GM21360 (cell line): ENCODE data around the gene XYLT1.

Source experiments
- ATAC-seq: cut with Tn5 transposase; IDR thresholded peaks from one replicate; pipeline ENCODE4 v1.9.1; 2021; ENCODE audit warnings: mild to moderate bottlenecking, moderate library complexity; ENCODE audit not compliant: unreplicated experiment

The XYLT1 gene

DNA sequence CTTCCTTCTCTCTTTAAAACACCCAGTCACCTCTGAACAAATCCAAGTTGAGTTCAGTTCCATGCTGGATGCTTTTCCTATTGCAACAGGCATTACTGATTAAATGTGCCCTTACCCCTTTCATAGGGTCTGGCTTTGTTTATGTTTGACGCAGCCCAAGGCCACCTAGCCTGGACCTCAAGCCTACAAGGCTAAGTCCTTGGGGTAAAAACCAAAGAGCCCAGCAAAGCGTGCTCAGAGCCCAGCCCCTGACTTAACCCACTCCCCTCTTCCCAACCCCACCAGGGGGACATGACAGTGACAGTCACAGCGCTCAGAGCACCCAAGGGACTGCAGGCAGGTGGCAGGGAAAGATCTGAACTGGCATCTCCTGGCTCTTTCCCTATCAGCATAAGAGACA lies 200.6 kb downstream of the XYLT1 start:
- ATAC-seq = no peak

DNA sequence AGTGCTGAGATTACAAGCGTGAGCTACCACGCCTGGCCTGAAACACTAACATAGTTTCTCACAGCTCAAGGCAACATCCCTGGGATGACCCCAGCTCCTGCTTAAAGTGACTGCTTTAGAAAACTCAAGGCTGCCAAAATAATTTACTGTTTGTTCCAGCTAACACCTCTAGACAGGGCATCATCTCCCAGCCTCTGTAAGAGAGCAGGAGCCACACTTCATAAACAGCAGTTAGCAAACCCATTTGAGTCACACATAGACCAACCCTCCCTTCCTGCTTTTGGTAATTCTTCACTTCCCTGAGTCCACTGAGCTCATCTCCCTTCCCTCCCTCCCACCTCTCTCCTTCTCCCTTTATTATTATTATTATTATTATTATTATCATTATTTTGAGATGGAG lies 201.3 kb downstream of the XYLT1 start:
- ATAC-seq = no peak

- ATAC-seq = no peak
These were observed 204.0 kb downstream of the XYLT1 start for GRCh38 chr16:17266608-17267313.

GRCh38 chr16:17265154-17265553 lies 205.6 kb downstream of the XYLT1 start:
- ATAC-seq = no peak

- no peak for ATAC-seq
These were observed 209.4 kb downstream of the XYLT1 start for GRCh38 chr16:17261197-17261858.

- no peak for ATAC-seq
These were observed 210.4 kb downstream of the XYLT1 start for GRCh38 chr16:17260276-17260849.

DNA sequence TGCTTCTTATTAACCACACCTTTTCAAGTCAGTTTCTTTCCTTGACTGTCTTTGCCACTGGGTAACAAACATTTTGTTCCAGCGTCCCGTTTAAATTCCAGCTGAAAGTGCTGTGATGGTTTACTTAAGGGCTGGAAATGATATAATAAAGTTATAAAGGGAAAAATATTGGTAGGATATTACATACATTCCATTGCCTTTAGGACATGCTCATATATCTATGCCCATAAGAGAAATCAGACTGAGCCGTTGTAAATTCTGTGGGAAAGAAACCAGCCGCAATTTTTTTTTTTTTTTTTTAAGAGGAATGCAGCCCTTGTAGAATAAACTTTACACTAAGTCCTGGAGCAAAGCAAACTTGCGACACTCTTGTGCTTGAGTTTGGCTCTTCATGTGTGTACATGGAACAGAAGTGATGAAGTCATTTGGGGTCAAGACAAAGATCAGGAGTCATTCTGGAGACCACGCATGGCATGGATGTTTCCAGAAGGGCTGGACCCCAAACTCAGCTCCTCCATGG lies 210.9 kb downstream of the XYLT1 start:
- ATAC-seq = no peak

GRCh38 chr16:17258848-17259713 lies 211.7 kb downstream of the XYLT1 start:
- ATAC-seq = peak; percentile 68

DNA sequence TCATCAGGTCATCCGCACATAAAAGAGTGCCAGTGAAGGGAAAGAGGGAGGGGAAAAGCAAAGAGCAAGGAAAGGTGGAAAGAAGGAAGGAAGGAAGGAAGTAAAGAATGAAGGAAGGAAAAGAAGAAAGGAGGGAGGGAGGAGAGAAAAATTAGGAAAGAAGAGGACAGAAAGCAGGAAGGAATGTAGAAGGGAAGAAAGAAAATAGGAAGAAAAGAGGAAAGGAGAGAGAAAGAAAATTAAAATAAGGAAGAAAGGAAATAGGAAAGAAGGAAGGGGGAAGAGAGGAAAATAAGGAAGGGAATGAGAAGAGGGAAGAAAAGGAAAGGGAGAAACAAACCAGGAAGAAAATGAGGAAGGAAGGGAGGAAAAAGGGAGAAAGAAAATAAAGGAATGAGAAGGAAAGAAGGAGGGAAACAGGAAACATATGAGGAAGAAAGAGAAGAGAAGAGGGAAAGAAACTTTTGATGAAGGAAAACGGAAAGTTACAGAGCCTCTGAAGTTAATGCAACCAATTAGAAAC lies 212.6 kb downstream of the XYLT1 start:
- ATAC-seq = no peak

- ATAC-seq = no peak
These were observed 213.2 kb downstream of the XYLT1 start for GRCh38 chr16:17257426-17258023.

DNA sequence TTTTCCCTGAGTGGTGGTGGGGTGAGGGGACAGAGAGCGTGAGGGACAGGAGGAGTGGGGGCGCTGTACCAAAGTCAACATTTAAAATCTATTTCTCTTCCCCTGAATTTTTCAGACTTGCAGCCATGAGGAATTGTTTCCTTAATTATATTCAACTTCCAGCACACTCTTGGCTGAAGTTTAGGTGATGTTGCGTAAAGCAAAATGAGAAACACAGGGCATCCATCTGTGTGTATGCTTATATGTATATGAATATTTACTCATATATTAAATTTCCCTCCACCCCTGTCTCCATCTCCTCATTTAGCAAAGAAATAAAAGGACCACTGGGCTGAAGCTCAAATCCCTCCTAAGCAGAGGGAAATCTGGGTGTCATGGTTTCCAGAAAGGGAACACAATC lies 218.1 kb downstream of the XYLT1 start:
- ATAC-seq = no peak

GRCh38 chr16:17252064-17252463 lies 218.7 kb downstream of the XYLT1 start:
- no peak for ATAC-seq

DNA sequence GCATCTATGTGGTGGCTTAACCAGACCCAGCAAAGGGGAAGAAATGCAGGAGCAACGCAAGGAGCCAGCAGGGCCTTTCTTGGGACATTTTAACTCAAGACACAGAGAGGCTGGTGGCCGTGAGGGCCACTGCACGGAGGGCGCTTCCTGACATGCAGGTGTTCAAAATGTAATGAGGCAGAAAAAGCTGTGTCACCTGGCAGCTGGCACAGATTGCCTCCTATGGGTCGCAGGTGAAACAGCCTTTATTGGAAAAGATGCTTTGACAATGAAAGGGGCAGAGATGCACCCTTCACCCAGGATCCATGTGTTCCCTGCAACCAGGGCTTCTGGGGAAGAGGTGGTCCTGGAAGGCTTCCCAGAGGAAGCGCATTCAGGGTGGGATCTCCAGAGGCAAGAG lies 219.3 kb downstream of the XYLT1 start:
- no peak for ATAC-seq

DNA sequence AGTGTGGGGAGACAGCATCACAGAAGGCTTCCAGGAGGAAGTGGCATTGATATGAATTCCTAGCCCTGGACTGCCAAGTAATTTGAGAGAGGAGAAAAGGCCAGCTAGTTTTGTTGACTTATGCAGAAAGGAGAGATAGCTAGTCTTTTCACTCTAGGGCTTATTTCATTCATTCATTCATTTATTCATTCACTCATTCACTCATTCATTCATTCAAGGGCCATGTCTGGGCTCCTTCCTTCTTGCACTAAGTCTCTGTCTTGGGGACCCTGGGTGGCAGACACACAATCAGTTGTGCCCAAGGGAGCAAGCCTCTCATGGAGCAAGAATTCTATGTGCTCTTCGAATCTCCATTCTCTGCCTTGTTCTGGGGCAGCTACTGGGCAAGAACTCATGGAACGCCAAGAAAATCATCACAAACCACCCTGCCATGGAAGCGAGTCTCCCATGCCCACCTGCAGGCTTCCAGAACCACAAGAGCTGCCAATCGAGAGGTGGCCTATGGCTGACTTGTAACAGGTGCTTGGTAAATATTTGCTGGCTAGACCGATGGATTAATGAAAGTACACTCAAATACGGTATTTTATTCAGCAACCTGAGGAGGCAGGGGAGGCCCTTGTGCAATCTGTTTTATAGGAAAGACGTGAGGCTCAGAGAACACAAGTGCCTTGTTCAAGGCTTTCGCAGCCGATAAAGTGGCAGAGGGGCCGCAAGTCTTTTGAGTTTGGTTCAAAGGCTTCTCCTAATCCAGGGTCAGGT lies 223.6 kb downstream of the XYLT1 start:
- no peak for ATAC-seq

GRCh38 chr16:17246268-17246885 lies 224.4 kb downstream of the XYLT1 start:
- ATAC-seq = no peak

DNA sequence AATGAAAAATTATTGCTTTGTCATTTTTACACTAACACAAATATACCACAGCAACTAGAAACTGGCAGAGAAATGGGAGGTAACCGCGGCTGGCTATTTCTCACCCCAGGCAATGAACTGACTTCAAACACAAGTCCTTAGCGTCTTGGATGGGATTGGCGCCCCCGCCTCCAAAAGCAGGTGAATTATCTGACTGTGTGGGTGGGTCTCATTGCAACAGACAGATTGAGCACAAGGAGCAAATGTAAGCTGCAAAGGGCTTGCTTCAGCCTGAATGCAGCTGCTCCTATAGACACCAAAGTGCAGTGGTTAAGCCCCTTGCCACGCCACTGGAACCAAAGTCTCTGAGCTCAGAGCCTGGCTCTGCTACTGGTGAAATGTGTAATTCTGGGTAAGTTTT lies 225.0 kb downstream of the XYLT1 start:
- no peak for ATAC-seq

DNA sequence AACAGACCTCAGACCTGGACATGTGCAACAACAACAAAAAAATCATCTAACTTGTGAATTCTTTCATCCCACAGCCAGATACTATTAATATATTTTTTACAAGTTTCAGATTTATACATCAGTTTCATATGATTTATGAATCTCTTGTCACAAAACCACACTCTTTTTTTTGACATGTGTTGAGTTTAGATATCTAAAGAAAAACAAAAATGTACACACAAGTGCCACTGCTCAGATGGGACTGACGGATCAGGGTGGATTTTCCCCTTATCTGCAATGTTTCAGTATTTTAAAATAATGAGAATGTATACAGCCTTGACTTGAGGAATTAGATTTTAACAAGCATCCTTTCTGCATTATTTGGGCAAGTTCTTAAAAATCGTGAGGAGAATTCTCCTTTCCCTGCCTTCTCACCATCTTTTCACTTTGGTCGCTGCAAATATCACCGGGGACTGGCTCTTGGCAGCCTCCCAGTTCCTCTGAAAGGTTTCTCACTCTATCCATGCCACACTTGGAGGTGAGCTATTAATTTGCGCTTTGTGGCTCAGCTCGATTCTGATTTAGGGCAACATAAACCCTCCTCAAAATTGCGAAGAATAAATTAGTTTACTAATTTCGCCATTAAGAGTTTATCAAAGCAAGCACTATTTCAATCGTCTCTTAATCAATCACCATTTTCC lies 225.7 kb downstream of the XYLT1 start:
- ATAC-seq = no peak

DNA sequence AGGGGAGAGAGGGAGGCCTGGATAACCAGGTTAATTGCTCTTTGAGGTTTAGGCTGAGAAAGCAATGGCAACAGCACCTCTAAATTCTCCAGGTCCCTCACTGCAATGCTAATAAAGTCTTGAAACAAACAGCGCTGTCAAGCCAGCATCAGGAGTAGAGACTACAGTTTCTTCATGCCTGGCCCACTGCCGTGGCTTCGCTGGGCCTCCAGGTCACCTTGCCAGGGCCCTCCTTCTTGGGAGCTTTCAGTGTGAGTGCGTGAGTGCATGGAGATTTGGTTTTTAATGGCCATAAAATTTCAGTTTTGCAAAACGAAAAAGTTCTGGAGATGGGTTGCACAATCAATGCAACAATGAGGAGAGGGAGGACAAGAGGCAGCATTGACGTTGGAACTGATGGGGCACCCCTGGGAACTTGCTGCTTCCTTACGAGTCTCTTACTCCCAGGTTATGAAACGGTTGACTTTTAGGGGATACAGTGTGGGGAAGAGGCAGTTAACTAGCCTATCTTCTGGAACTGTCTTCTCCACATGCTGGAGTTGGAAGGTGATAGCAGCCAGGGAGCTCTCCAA lies 229.4 kb downstream of the XYLT1 start:
- ATAC-seq = no peak
